NOMO-1 treated with dmso at 0.1 percent for 144 hours (cell line): Measurements from ENCODE around the gene MTNR1B.

Experiments
- DNase-seq: peaks from one replicate; lab custom pipeline; 2025; ENCODE audit not compliant: unreplicated experiment; lab: John Stamatoyannopoulos, UW

The MTNR1B gene

GRCh38 chr11:92969634-92970347 lies at the start of gene MTNR1B:
TSS of gene MTNR1B (plus strand) at chr11:92969651. CDS start at chr11:92969726, 75 bp downstream.
- DNase-seq, result no peak

GRCh38 chr11:92920331-92920730 lies 49.1 kb upstream of the MTNR1B start:
- no peak for DNase-seq

- no peak for DNase-seq
These were observed 46.7 kb upstream of the MTNR1B start for GRCh38 chr11:92922731-92923130.

- no peak for DNase-seq
These were observed 40.2 kb upstream of the MTNR1B start for GRCh38 chr11:92929246-92929645.

- DNase-seq, result no peak
These were observed 39.8 kb upstream of the MTNR1B start for GRCh38 chr11:92929653-92930052.

GRCh38 chr11:92931746-92932422 lies 37.6 kb upstream of the MTNR1B start:
- no peak for DNase-seq

- DNase-seq, result no peak
These were observed 30.1 kb upstream of the MTNR1B start for GRCh38 chr11:92939305-92939704.

- DNase-seq, result no peak
These were observed 27.5 kb upstream of the MTNR1B start for GRCh38 chr11:92941676-92942571.

- DNase-seq, result no peak
These were observed 22.7 kb upstream of the MTNR1B start for GRCh38 chr11:92946707-92947106.

GRCh38 chr11:92948116-92948515 lies 21.3 kb upstream of the MTNR1B start:
- no peak for DNase-seq

GRCh38 chr11:92954003-92954402 lies 15.4 kb upstream of the MTNR1B start:
- DNase-seq, result no peak

- DNase-seq, result no peak
These were observed 13.6 kb upstream of the MTNR1B start for GRCh38 chr11:92955860-92956259.

- DNase-seq, result no peak
These were observed 8.6 kb upstream of the MTNR1B start for GRCh38 chr11:92960886-92961285.

- no peak for DNase-seq
These were observed 7.0 kb upstream of the MTNR1B start for GRCh38 chr11:92962446-92962845.

- DNase-seq, result no peak
These were observed 5.0 kb upstream of the MTNR1B start for GRCh38 chr11:92964471-92964870.

- DNase-seq, result no peak
These were observed 4.3 kb upstream of the MTNR1B start for GRCh38 chr11:92965196-92965595.

GRCh38 chr11:92967178-92967577 lies 2.3 kb upstream of the MTNR1B start:
- no peak for DNase-seq

GRCh38 chr11:92967867-92968266 lies 1.6 kb upstream of the MTNR1B start:
- DNase-seq, result no peak

GRCh38 chr11:92969293-92969633 lies 188 bp upstream of the MTNR1B start:
- no peak for DNase-seq

GRCh38 chr11:92972248-92972647 lies 2.8 kb downstream of the MTNR1B start:
- DNase-seq, result no peak

GRCh38 chr11:92975285-92975684 lies 5.8 kb downstream of the MTNR1B start:
- no peak for DNase-seq

GRCh38 chr11:92976681-92977080 lies 7.2 kb downstream of the MTNR1B start:
- no peak for DNase-seq
